B cell (primary cell): ENCODE results near the gene PRRC2B. TPM values are rescaled to one million over a fixed set of nuclear protein-coding genes. Genes with fewer than 3 reads are reported as not detected.

Experiments
- ATAC-seq: fragments of 200-7000 bp; cut with Tn5 transposase; one replicate; pipeline ENCODE4 v1.10.0; 2021; ENCODE audit warnings: low read depth, mild to moderate bottlenecking, moderate number of reproducible peaks, moderate library complexity
- CTCF ChIA-PET: fragments of 350-600 bp; sonication (Branson Sonifier 250); formaldehyde crosslinking; loops from one replicate; lab custom pipeline; 2021; ENCODE audit warnings: antibody characterized with exemption, inconsistent platforms; lab: Charles Lee
- POLR2A ChIA-PET: fragments of 350-600 bp; sonication (Branson Sonifier 250); formaldehyde crosslinking; loops from one replicate; lab custom pipeline; 2021; ENCODE audit warnings: antibody characterized with exemption; lab: Charles Lee
- DNase-seq: peaks from one replicate; pipeline ENCODE4 v3.0.0; 2013
- H2AFZ ChIP-seq: 2 replicates; pipeline ENCODE4 v1.6.1; 2012; ENCODE audit warnings: mild to moderate bottlenecking, low read depth, low read length; ENCODE audit not compliant: insufficient read depth, poor library complexity, severe bottlenecking
- H3K27ac ChIP-seq, 2 donors: 1 replicate in 1 of 2; 2 replicates in 1 of 2; pipeline ENCODE4 v1.5.1; 2012 to 2013; ENCODE audit warnings: low read length in 2 of 2, mild to moderate bottlenecking in 2 of 2, moderate library complexity in 1 of 2
- H3K27me3 ChIP-seq, 4 experiments: fragments of 200-600 bp in 1 of 4; sonication (generic) in 1 of 4; replicated peaks in 1 of 4; 1 replicate in 2 of 4; 2 replicates in 2 of 4; pipeline versions ENCODE4 v1.6.1 to v1.7.0; 2013 to 2016; ENCODE audit warnings: low read length in 3 of 4, mild to moderate bottlenecking in 2 of 4, mixed read lengths in 1 of 4, moderate library complexity in 1 of 4; ENCODE audit not compliant: insufficient read depth in 4 of 4, control insufficient read depth in 3 of 4; ENCODE audit errors: control extremely low read depth in 1 of 4
- H3K36me3 ChIP-seq, 2 experiments: replicated peaks in 1 of 2; 1 replicate in 1 of 2; 2 replicates in 1 of 2; pipeline versions ENCODE4 v1.6.1 to v1.7.1; 2013; ENCODE audit warnings: low read length in 1 of 2; ENCODE audit not compliant: insufficient read depth in 2 of 2, control insufficient read depth in 1 of 2; ENCODE audit errors: control extremely low read depth in 1 of 2, extremely low read depth in 1 of 2
- H3K4me1 ChIP-seq, 2 donors: fragments of 200-600 bp in 1 of 2; sonication (generic) in 1 of 2; 1 replicate in 1 of 2; 2 replicates in 1 of 2; pipeline versions ENCODE4 v1.5.1 to v1.6.1; 2013 to 2017; ENCODE audit warnings: low read length in 2 of 2; ENCODE audit not compliant: control insufficient read depth in 2 of 2, insufficient read depth in 2 of 2
- H3K4me2 ChIP-seq: replicated peaks from 2 replicates; pipeline ENCODE3; 2012; ENCODE audit warnings: mild to moderate bottlenecking, low read depth, low read length; ENCODE audit not compliant: poor library complexity, severe bottlenecking
- H3K4me3 ChIP-seq, 5 experiments: fragments of 200-600 bp in 1 of 5; sonication (generic) in 1 of 5; 1 replicate in 3 of 5; 2 replicates in 2 of 5; pipeline versions ENCODE4 v1.5.1 to v1.7.0; 2011 to 2016; ENCODE audit warnings: low read length in 4 of 5, mild to moderate bottlenecking in 4 of 5, low read depth in 2 of 5, control low read depth in 1 of 5, moderate library complexity in 1 of 5; ENCODE audit not compliant: insufficient read depth in 1 of 5; ENCODE audit errors: control extremely low read depth in 1 of 5, extremely low read depth in 1 of 5
- H3K79me2 ChIP-seq: fragments of 200-600 bp; sonication (generic); one replicate; pipeline ENCODE4 v1.6.0; 2016; ENCODE audit warnings: low read length; ENCODE audit not compliant: control insufficient read depth, insufficient read depth
- H3K9ac ChIP-seq: fragments of 200-600 bp; sonication (generic); 2 replicates; pipeline ENCODE4 v1.6.1; 2017; ENCODE audit warnings: mild to moderate bottlenecking, low read length, moderate library complexity
- H3K9me3 ChIP-seq, 3 donors: one replicate each; pipeline versions ENCODE4 v1.6.1 to v1.7.1; 2013; ENCODE audit warnings: low read length in 2 of 3; ENCODE audit not compliant: control insufficient read depth in 2 of 3, insufficient read depth in 1 of 3; ENCODE audit errors: control extremely low read depth in 1 of 3
- H4K20me1 ChIP-seq: 2 replicates; pipeline ENCODE4 v1.6.0; 2012; ENCODE audit warnings: mild to moderate bottlenecking, low read length; ENCODE audit not compliant: insufficient read depth, control insufficient read depth, poor library complexity, severe bottlenecking
- H3K27ac Mint-ChIP-seq: one replicate; pipeline ENCODE4 v1.8.0; 2021; ENCODE audit warnings: mixed read lengths
- H3K27me3 Mint-ChIP-seq: one replicate; pipeline ENCODE4 v1.8.0; 2021; ENCODE audit warnings: mixed read lengths
- H3K4me1 Mint-ChIP-seq: one replicate; pipeline ENCODE4 v1.8.0; 2021; ENCODE audit warnings: mixed read lengths
- H3K4me3 Mint-ChIP-seq: one replicate; pipeline ENCODE4 v1.8.0; 2021; ENCODE audit warnings: mixed read lengths
- H3K9me3 Mint-ChIP-seq: one replicate; pipeline ENCODE4 v1.8.0; 2022; ENCODE audit warnings: mixed read lengths; ENCODE audit not compliant: insufficient read depth
- EZH2 ChIP-seq: IDR thresholded peaks from 2 replicates; pipeline ENCODE4 v1.6.1; 2012; ENCODE audit warnings: borderline replicate concordance, low read depth, mild to moderate bottlenecking, moderate library complexity, low read length; ENCODE audit not compliant: insufficient read depth, poor library complexity, severe bottlenecking
- WGBS: methylation state at CpG from one replicate; pipeline ENCODE4 v1.1.5; 2013; ENCODE audit warnings: missing lambda C conversion rate; ENCODE audit not compliant: insufficient coverage; 5-methylcytosine and 5-hydroxymethylcytosine counted together
- intact Hi-C: fragments of 100-400 bp; cut with micrococcal nuclease; formaldehyde crosslinking; loops from one replicate; pipeline ENCODE4 v1.10.0; 2022
- polyA plus RNA-seq: library from polyadenylated mRNA; depleted of rRNA; stranded (reverse); fragments of >200 nt; gene quantifications from 2 replicates; pipeline ENCODE4 v1.2.3, GENCODE V29; 2012
- total RNA-seq, 2 donors: library from RNA; stranded (reverse); fragments of 120-200 nt in 1 of 2; gene quantifications; 1 replicate in 1 of 2; 2 replicates in 1 of 2; pipeline versions ENCODE4 v1.2.3 to v1.2.4, GENCODE V29; 2013 to 2022
- TF ChIP-seq, protein P1 (sequence below): fragments of 200-600 bp; IDR thresholded peaks from one replicate; pipeline ENCODE4 v1.8.0; 2022; ENCODE audit warnings: antibody characterized with exemption, mild to moderate bottlenecking

PRRC2B gene
- total and polyA plus RNA-seq, 2 donors (not counting 1 experiment from before 2014, with no cell fraction given): 63.9 to 268 TPM

DNA sequence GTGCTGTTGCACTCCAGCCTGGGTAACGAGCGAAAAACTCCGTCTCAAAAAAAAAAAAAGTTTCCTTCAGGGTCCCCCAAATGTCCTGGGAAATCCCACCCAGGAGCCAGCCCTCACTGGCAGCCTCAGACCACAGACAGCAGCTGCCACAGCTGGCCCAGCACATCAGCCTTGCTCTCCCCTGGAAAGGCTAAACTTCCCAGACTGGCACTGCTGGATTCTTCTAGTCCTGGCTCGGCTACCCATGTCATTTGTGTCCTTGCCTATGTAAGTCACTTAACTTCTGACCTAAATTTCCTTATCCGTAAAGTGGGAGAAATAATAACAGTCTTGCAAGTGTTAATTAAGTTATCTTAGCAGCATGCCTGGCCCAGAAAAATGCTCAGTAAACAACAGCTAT lies 8.6 kb upstream of the PRRC2B start:
- Histone ChIP-seq H3K4me2 (no peak overlapping the region), H3K4me3 (no peak overlapping the region), H3K4me1 (no peaks in the 10 kb centered on the region), H3K9ac (no peak overlapping the region), H3K27ac (no peak overlapping the region), H3K79me2 (no peaks in the 10 kb centered on the region), H3K9me3 (no peaks in the 10 kb centered on the region), H3K36me3 (no peaks in the 10 kb centered on the region), H2AFZ (no peak overlapping the region), H3K27me3 (no peaks in the 10 kb centered on the region), H4K20me1 (no peaks in the 10 kb centered on the region)
- no peaks in the 10 kb centered on the region for H3K9me3 Mint-ChIP-seq
- no peak for DNase-seq
- ATAC-seq: no peak
- ChIA-PET CTCF (interaction anchor here (0.8 to 1.0 kb wide), 2 partner anchors 26 to 55 kb away, joined by 3 to 4 read pairs; no protein-coding TSS in a partner anchor), POLR2A (no interaction called here)
- no peaks in the 10 kb centered on the region for H3K27me3 Mint-ChIP-seq
- H3K4me1 Mint-ChIP-seq: no peaks in the 10 kb centered on the region
- intact Hi-C loops: no loop called here
- H3K4me3 Mint-ChIP-seq: no peak overlapping the region
- no peak for TF ChIP-seq EZH2
- TF ChIP-seq, protein P1, sequence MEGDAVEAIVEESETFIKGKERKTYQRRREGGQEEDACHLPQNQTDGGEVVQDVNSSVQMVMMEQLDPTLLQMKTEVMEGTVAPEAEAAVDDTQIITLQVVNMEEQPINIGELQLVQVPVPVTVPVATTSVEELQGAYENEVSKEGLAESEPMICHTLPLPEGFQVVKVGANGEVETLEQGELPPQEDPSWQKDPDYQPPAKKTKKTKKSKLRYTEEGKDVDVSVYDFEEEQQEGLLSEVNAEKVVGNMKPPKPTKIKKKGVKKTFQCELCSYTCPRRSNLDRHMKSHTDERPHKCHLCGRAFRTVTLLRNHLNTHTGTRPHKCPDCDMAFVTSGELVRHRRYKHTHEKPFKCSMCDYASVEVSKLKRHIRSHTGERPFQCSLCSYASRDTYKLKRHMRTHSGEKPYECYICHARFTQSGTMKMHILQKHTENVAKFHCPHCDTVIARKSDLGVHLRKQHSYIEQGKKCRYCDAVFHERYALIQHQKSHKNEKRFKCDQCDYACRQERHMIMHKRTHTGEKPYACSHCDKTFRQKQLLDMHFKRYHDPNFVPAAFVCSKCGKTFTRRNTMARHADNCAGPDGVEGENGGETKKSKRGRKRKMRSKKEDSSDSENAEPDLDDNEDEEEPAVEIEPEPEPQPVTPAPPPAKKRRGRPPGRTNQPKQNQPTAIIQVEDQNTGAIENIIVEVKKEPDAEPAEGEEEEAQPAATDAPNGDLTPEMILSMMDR: no peak
- no peak overlapping the region for H3K27ac Mint-ChIP-seq
- WGBS: 62% methylated on average over 3 of the region's 5 CpGs

DNA sequence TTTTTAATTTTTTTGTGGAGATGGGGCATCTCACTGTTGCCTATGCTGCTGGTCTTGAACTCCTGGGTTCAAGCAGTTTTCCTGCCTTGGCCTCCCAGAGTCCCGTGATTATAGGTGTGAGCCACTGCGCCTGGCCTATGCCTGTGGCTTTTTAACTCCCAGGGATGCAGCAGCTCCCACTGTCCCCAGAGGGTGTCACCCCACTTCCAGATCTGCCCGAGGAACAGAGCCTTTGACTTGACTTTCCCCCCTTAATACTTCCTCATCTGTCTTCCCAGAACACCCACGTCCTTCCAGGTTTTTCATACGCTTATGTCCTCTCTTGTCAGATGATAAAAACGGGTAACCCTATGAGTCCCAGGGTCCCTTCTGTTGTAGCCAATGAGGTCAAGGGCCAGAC lies 7.6 kb upstream of the PRRC2B start:
- no peak overlapping the region for H3K4me3 Mint-ChIP-seq
- CTCF ChIA-PET: interaction anchor here (0.7 kb wide), 1 partner anchor 91 kb away, joined by 3 read pairs; no protein-coding TSS in a partner anchor
- H3K9ac ChIP-seq: no peak overlapping the region
- ATAC-seq (no peak), DNase-seq (no peak)
- H3K4me3 ChIP-seq: no peak overlapping the region
- TF ChIP-seq, protein P1: no peak
- H3K27me3 ChIP-seq: no peaks in the 10 kb centered on the region
- H3K27ac Mint-ChIP-seq: no peak overlapping the region
- intact Hi-C loops: no loop called here
- H3K4me1 Mint-ChIP-seq: no peaks in the 10 kb centered on the region
- no peaks in the 10 kb centered on the region for H3K36me3 ChIP-seq
- H4K20me1 ChIP-seq: no peaks in the 10 kb centered on the region
- H3K79me2 ChIP-seq: no peaks in the 10 kb centered on the region
- no peaks in the 10 kb centered on the region for H3K9me3 Mint-ChIP-seq
- no peaks in the 10 kb centered on the region for H3K4me1 ChIP-seq
- WGBS: 60% methylated on average over 6 of the region's 6 CpGs
- no peaks in the 10 kb centered on the region for H3K9me3 ChIP-seq
- POLR2A ChIA-PET: no interaction called here
- H2AFZ ChIP-seq: no peak overlapping the region
- no peaks in the 10 kb centered on the region for H3K27me3 Mint-ChIP-seq
- H3K4me2 ChIP-seq: no peak overlapping the region
- H3K27ac ChIP-seq: no peak overlapping the region
